GM12891 (cell line): Measurements from ENCODE around the gene GID8.

Experiments used
- POLR2A ChIP-seq: IDR thresholded peaks from 2 replicates; pipeline ENCODE4 v1.6.1; 2011; ENCODE audit warnings: low read depth, low read length, control low read depth
- POLR2AphosphoS5 ChIP-seq: IDR thresholded peaks from 2 replicates; pipeline ENCODE4 v1.6.1; 2011; ENCODE audit warnings: low read depth, low read length, control low read depth
- TAF1 ChIP-seq: IDR thresholded peaks from 2 replicates; pipeline ENCODE4 v1.6.1; 2011; ENCODE audit warnings: low read depth, low read length, control low read depth

GRCh38 chr20:62986257-62986800 lies 48.4 kb downstream of the GID8 start:
- TF ChIP-seq TAF1 (no peak), POLR2AphosphoS5 (no peak), POLR2A (no peak)
